ENCODE results near the gene DUT.

Gene DUT

DNA sequence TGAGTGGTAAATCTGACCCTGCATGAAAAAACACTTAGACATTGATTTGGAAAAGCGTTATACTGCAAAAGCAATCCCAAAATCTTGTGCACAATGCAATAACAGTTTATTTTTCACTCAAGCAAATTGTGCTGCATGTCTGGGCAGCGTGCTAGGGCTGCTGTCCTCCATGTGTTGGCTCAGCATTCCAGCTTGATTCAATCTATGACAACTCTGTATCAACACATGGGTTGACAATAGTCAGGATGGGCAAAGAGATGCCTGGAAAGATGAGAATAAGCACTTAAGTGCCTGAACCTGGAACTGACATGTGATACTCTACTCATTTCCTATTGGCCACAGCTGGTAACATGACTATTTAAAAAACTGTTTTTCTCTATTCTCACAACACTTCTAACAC, 51.8 kb downstream of the DUT start:
- H3K4me1 ChIP-seq (ENCODE audit: control insufficient read depth, insufficient read depth, low read length): no peaks in the 10 kb centered on the region
- H3K27ac ChIP-seq (ENCODE audit: low read depth, low read length): no peak overlapping the region
- no peaks in the 10 kb centered on the region for H3K27me3 ChIP-seq (ENCODE audit: control insufficient read depth, insufficient read depth, low read length)
- H3K36me3 ChIP-seq (ENCODE audit: control insufficient read depth, insufficient read depth, low read length): no peaks in the 10 kb centered on the region
- H3K4me3 ChIP-seq (ENCODE audit: low read length): no peak overlapping the region
- H3K9ac ChIP-seq (ENCODE audit: low read length): no peak overlapping the region

DNA sequence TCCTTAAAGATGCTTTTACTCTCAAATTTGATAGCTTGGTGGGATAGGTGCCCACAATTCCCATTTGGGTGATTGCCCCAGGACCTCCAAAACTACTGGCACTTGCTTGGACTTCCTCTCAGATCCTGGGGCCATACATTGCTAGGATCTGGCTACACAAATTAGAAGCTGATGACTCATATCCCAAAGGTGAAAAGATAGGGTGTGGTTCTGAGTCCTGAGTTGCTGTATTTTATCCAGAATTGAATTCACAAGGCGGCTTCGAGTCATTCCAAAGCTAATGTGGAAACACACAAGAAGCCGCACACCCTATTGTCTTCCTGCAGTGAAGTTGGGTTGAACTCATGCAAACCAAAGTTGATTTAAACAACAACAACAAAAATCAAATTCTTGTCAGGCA, 53.4 kb downstream of the DUT start:
- Histone ChIP-seq H3K4me1 (ENCODE audit: control insufficient read depth, insufficient read depth, low read length) (no peaks in the 10 kb centered on the region), H3K4me3 (ENCODE audit: low read length) (no peak overlapping the region), H3K9ac (ENCODE audit: low read length) (no peak overlapping the region), H3K27ac (ENCODE audit: low read depth, low read length) (no peak overlapping the region), H3K27me3 (ENCODE audit: control insufficient read depth, insufficient read depth, low read length) (no peaks in the 10 kb centered on the region), H3K36me3 (ENCODE audit: control insufficient read depth, insufficient read depth, low read length) (no peaks in the 10 kb centered on the region)

DNA sequence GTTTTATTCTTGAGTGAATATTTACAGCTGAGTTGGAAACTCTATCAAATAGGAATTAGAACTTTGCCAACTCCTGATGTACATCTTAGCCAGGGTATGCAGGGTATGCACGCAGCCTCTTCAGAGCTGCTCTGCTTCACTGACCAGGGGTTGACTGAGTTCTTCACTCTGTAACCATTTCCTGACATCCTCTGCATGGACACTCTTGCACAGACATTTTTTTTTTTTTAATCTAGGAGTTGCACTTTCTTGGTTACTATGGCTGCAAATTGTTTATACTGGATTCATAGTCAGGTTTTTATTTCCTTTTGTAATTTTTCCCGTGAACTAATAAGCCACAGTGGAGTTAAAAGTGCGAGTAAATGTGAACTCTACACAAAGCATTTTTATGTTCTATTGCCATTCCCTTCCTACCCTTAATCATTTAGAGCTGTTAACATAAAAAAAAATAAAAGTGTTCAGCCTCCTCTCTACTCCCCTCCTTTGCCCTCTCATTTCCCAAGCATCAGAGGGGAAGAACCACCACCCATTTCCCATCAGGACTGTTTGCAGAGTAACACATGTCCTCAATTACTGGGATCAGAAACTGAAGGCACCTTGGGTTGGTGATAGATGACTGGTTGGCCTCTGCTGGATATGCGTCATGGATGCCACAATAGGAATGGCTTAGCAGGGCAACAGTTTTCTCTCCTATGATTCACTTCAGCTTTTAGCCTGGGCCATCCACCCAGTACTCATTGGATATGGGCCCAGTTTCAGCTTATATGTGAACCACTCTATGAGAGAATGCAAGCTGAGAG, 54.0 kb downstream of the DUT start:
- H3K27ac ChIP-seq (ENCODE audit: low read depth, low read length): no peak overlapping the region
- H3K4me1 ChIP-seq (ENCODE audit: control insufficient read depth, insufficient read depth, low read length): no peaks in the 10 kb centered on the region
- no peaks in the 10 kb centered on the region for H3K27me3 ChIP-seq (ENCODE audit: control insufficient read depth, insufficient read depth, low read length)
- no peaks in the 10 kb centered on the region for H3K36me3 ChIP-seq (ENCODE audit: control insufficient read depth, insufficient read depth, low read length)
- no peak overlapping the region for H3K9ac ChIP-seq (ENCODE audit: low read length)
- H3K4me3 ChIP-seq (ENCODE audit: low read length): no peak overlapping the region

DNA sequence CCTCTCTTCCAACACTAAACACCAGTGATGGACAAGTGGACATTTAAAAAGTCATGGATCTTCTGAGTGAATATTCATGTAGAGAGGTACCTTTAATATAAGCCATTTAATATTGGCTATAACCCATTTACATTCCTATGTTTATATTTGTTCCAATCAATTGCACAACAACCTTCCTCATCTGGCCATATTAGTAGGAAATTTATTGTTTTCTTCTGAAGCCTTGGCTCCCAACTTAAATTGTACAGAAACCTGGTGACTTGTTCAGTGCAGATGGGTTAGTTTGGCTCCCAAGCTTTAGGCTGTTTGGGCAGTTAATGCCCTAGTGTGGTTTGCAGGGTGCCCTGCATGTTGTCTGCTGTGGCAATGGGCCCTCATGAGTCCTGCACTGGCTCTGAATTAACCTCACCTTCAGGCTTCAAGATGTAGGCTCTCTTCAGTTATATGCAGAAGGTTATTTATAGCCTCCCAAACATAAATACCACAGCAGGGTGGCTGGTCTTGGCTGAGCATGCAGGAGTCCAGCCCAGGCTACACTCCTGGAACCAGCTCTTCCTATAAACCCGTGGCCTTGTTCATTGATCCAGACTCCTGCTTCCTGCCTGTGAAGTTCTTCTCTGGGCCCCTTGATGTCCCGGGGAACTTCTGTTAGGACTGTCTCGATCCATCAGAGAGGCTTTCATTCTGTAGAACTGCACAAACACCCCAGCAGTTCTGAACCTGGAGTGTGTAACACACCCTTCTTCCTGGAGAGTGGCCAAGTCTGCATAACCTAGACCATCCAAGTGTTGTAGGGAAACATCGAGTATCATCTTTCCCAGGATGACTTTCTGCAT, 57.0 kb downstream of the DUT start:
- H3K27me3 ChIP-seq (ENCODE audit: control insufficient read depth, insufficient read depth, low read length): no peaks in the 10 kb centered on the region
- H3K36me3 ChIP-seq (ENCODE audit: control insufficient read depth, insufficient read depth, low read length): no peaks in the 10 kb centered on the region
- no peak overlapping the region for H3K27ac ChIP-seq (ENCODE audit: low read depth, low read length)
- no peaks in the 10 kb centered on the region for H3K4me1 ChIP-seq (ENCODE audit: control insufficient read depth, insufficient read depth, low read length)
- H3K9ac ChIP-seq (ENCODE audit: low read length): no peak overlapping the region
- no peak overlapping the region for H3K4me3 ChIP-seq (ENCODE audit: low read length)

DNA sequence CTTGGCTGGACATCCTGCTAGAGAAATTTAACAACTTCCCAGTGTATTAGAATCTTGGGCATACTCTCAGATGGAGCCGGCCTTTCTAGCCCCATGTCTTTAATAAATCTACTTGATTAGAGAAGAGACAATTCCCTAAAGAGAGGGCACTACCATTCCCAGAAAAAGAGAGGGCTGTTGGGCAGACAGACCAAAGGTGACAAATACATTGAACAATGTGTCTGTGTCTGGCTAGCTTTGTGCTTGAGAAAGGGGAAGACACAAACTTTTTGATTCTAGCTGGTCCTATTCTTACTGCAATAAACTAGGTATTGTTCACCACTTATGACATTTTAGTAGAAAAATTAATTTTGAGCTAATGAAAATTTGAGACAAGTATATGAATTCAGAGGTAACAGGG, 57.7 kb downstream of the DUT start:
- H3K27ac ChIP-seq (ENCODE audit: low read depth, low read length): no peak overlapping the region
- no peaks in the 10 kb centered on the region for H3K4me1 ChIP-seq (ENCODE audit: control insufficient read depth, insufficient read depth, low read length)
- H3K27me3 ChIP-seq (ENCODE audit: control insufficient read depth, insufficient read depth, low read length): no peaks in the 10 kb centered on the region
- no peaks in the 10 kb centered on the region for H3K36me3 ChIP-seq (ENCODE audit: control insufficient read depth, insufficient read depth, low read length)
- H3K9ac ChIP-seq (ENCODE audit: low read length): no peak overlapping the region
- no peak overlapping the region for H3K4me3 ChIP-seq (ENCODE audit: low read length)

DNA sequence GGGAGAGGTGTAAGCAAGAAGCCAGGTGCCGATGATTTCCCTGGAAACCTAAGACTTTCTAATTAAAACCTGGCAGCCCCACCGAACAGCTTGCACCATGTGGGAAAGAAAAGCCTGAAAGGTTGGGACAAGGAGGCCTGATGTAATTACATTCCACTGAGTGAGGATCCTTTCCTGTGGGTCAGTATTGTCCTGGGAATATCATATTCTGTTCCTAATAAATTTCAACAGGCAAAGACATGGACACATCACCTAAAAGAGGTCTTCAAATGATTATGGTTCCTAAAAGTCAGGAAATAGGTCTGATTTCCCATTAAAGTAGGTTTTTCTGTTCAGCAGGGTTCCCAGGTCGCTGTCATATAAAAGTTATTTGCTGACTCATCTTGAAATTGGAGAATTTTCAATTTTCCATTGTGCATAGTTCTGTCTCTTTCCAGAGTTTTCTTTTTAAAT, 58.5 kb downstream of the DUT start:
- H3K27ac ChIP-seq (ENCODE audit: low read depth, low read length): peak overlapping the region; percentile 37

DNA sequence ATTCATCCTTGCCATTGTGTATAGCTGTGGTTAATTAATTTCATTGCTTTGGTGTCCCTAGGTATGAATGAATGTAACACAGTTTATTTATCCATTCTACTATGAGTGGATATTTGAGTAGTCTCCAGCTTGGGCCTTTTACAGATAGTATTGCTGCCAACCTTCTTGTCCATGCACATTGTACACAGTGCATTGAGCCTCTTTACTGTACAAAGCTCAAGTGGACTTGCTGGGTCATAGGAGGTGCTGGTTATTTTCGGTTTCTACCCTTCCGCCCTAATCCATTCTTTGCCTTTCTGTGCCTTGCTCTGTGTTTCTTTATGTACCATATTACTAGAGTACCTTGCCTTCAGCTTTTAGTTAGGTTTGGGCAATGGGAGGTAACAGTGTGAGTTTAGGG, 60.7 kb downstream of the DUT start:
- H3K4me1 ChIP-seq (ENCODE audit: control insufficient read depth, insufficient read depth, low read length): no peaks in the 10 kb centered on the region
- no peak overlapping the region for H3K27ac ChIP-seq (ENCODE audit: low read depth, low read length)

More for the DNA sequence above, 58.5 kb downstream of the DUT start:
- Histone ChIP-seq H3K9ac (ENCODE audit: low read length) (no peak overlapping the region), H3K27me3 (ENCODE audit: control insufficient read depth, insufficient read depth, low read length) (no peaks in the 10 kb centered on the region), H3K4me1 (ENCODE audit: control insufficient read depth, insufficient read depth, low read length) (no peaks in the 10 kb centered on the region), H3K4me3 (ENCODE audit: low read length) (no peak overlapping the region), H3K36me3 (ENCODE audit: control insufficient read depth, insufficient read depth, low read length) (no peaks in the 10 kb centered on the region)

DNA sequence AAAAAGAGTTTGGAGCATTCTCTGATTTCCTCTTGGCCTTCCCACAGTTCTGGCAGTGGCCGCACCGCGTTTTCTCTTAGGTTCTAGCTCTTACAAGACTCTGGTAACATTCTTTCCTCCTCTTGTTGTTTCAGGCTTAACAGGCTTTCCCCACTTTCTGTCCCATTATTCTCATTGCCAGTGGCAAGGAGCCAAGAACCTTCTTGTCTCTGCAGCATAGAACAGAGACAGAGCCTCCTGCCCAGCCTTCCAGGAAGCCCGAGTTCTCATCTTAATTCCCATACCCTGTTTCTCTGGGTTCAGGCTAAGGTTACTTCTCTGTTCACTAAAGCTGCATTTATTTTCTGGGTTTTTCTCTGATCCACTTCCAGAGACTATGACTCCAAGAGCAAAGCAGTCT, 61.1 kb downstream of the DUT start:
- H3K4me1 ChIP-seq (ENCODE audit: control insufficient read depth, insufficient read depth, low read length): no peaks in the 10 kb centered on the region
- H3K9ac ChIP-seq (ENCODE audit: low read length): no peak overlapping the region
- H3K27me3 ChIP-seq (ENCODE audit: control insufficient read depth, insufficient read depth, low read length): no peaks in the 10 kb centered on the region
- H3K4me3 ChIP-seq (ENCODE audit: low read length): no peak overlapping the region
- no peaks in the 10 kb centered on the region for H3K36me3 ChIP-seq (ENCODE audit: control insufficient read depth, insufficient read depth, low read length)
- H3K27ac ChIP-seq (ENCODE audit: low read depth, low read length): no peak overlapping the region

More for the DNA sequence above, 60.7 kb downstream of the DUT start:
- Histone ChIP-seq H3K4me3 (ENCODE audit: low read length) (no peak overlapping the region), H3K27me3 (ENCODE audit: control insufficient read depth, insufficient read depth, low read length) (no peaks in the 10 kb centered on the region), H3K9ac (ENCODE audit: low read length) (no peak overlapping the region), H3K36me3 (ENCODE audit: control insufficient read depth, insufficient read depth, low read length) (no peaks in the 10 kb centered on the region)
